ENCODE measurements around the gene FARP2.
"Not testable (repeated sequence)": the region's sequence is repeated elsewhere in the genome, so short reads cannot be mapped to it uniquely, and the experiment has no call there.

FARP2 gene

GRCh38 chr2:241437179-241437578, 81.1 kb downstream of the FARP2 start:
- H3K4me3 ChIP-seq (ENCODE audit: low read depth, low read length): no peak overlapping the region
- TF ChIP-seq CTCF (IDR thresholded peaks at IDR 0.05; ENCODE audit: low read depth, low read length): no peak

GRCh38 chr2:241441492-241441891, 85.4 kb downstream of the FARP2 start:
- no peak overlapping the region for H3K4me3 ChIP-seq (ENCODE audit: low read depth, low read length)
- no peak for TF ChIP-seq CTCF (IDR thresholded peaks at IDR 0.05; ENCODE audit: low read depth, low read length)

DNA sequence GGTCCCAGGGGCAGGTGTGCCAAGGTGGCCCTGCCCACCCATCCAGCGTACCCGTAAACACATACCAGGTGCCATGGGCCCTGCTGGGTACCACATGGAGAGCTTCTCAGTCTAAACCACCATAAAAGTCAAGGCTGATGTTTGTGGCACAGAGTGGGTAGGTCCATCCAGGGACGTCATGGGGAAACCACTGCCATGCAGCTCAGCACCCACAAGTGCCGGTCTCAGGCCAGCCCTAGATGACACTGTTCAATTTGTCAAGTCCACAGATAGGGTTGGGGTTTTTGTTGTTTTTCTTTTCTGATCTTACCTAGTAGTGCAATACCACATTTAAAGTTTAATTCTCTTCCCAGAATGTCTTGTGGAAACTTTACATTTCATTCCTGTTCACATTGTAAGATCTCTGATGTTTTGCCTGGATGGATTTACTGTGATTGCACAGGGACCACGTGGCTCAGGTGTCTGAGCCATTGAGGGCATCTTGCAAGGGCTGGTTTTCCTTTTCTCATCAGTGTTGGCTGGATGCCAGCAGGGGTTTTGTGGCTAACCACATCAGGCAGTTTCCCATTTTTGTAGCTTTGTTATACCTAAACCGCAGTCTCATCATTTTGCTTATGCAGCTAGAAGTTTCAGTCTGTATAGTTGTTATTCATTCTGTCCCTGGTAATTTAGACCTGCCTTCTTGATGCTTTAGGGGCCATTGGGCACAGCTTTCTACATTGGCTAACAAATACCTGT, 87.6 kb downstream of the FARP2 start:
- no peak for TF ChIP-seq CTCF (IDR thresholded peaks at IDR 0.05; ENCODE audit: low read depth, low read length)
- no peak overlapping the region for H3K4me3 ChIP-seq (ENCODE audit: low read depth, low read length)

DNA sequence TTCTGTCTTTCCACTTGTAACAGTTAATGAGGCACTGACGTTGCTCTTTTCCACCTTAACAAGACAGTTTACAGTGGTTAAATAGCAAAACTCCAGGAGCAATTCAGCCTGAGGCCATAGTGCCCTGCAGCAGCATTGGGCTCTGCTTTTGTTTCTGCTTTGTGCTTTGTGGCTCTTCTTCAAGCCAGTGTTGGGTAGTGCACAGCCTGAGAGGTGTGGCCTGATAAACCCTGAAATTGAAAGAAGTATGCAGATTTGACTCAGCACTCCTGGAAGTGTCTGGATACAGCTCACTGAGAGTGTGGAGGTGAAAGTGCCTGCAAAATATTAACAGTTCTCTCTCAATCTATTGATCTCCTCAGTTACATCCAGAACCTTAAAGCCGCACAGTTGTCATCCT, 89.3 kb downstream of the FARP2 start:
- no peak overlapping the region for H3K4me3 ChIP-seq (ENCODE audit: low read depth, low read length)
- TF ChIP-seq CTCF (IDR thresholded peaks at IDR 0.05; ENCODE audit: low read depth, low read length): no peak

DNA sequence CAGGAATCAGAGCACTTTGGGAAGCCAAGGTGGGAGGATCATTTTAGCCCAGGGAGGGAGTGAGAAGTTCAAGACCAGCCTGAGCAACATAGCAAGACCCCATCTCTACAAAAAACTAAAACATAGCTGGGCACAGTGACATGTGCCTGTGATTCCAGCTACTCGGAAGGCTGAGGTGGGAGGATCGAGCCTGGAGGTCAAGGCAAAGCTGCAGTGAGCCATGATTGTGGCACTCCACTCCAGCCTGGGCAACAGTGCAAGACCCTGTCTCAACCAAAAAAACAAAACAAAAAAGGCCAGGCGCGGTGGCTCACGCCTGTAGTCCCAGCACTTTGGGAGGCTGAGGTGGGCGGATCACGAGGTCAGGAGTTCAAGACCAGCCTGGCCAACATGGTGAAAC, 94.0 kb downstream of the FARP2 start:
- not testable (repeated sequence) for H3K4me3 ChIP-seq (ENCODE audit: low read depth, low read length)

GRCh38 chr2:241451840-241452506, 95.9 kb downstream of the FARP2 start:
- TF ChIP-seq CTCF (IDR thresholded peaks at IDR 0.05; ENCODE audit: low read depth, low read length): no peak
- no peak overlapping the region for H3K4me3 ChIP-seq (ENCODE audit: low read depth, low read length)

DNA sequence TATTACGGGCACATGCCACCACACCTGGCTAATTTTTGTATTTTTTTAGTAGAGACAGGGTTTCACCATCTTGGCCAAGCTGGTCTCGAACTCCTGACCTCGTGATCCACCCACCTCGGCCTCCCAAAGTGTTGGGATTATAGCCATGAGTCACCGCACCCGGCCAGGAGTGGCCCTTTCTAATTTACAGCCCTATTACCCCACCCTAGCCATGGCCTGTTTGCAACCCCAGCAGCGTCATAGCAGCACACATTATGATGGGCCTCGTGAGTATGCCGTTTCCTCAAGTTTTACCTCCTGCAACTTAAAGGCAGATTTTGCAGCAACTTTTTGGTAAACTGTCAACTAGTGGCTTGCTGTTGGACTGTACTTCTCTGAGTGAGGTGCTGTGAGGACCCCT, 97.8 kb downstream of the FARP2 start:
- H3K4me3 ChIP-seq (ENCODE audit: low read depth, low read length): not testable (repeated sequence)

DNA sequence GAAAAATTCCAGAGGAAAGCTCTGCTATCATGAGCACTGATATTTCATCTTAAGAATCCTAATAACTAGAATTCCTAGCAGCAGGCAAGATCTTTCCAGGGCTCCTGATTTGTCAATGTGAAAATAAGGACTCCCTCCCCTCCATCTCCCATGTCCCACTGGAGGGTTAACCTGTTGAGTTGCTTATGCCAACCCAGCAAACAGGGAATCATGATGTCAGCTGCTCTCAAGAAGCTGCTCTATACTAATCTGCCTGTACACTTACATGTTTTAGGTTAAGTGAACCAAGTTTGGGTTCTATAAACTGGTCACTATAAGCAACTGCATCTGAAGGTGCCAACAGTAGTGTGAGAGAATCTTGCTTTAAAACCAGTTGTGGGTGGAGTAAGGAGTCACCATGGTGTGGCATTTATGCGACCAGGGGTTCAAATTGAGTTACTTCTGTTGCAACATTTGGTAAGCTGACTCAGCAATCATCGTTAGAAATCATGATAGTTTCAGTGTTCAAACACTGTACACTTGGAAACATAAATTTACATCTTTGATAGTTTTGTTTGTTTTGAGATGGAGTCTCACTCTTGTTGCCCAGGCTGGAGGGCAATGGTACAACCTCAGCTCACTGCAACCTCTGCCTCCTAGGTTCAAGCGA, 98.9 kb downstream of the FARP2 start:
- TF ChIP-seq CTCF (IDR thresholded peaks at IDR 0.05; ENCODE audit: low read depth, low read length): no peak
- H3K4me3 ChIP-seq (ENCODE audit: low read depth, low read length): no peak overlapping the region

All from WI38 (cell line).